Suprapubic skin (tissue), 4 donors: ENCODE results near the gene DNAH14.

ENCODE experiments used
- EP300 ChIP-seq: sonication (generic); formaldehyde crosslinking; IDR thresholded peaks from one replicate; pipeline ENCODE4 v1.6.1; 2017; ENCODE audit warnings: antibody characterized with exemption
- POLR2AphosphoS5 ChIP-seq, 3 donors: sonication (generic); formaldehyde crosslinking; IDR thresholded peaks; one replicate each; pipeline ENCODE4 v1.6.1; 2017; ENCODE audit warnings: antibody characterized with exemption in 3 of 3

- no peak for TF ChIP-seq POLR2AphosphoS5 (IDR thresholded peaks at IDR 0.05)
- TF ChIP-seq EP300 = no peak
Observed at GRCh38 chr1:224883091-224883490, 46.4 kb upstream of the DNAH14 start.
